GM21390 (cell line): ENCODE results near the gene NR1D1.

ENCODE experiments used
- ATAC-seq: cut with Tn5 transposase; IDR thresholded peaks from one replicate; pipeline ENCODE4 v1.9.1; 2021; ENCODE audit not compliant: unreplicated experiment

Gene NR1D1

GRCh38 chr17:40097931-40098845 lies 2.2 kb downstream of the NR1D1 start:
- no peak for ATAC-seq

GRCh38 chr17:40097087-40097486 lies 3.3 kb downstream of the NR1D1 start:
- ATAC-seq, result no peak

GRCh38 chr17:40095944-40096791 lies 4.2 kb downstream of the NR1D1 start:
- peak; percentile 45 for ATAC-seq

GRCh38 chr17:40095351-40095943 lies 4.9 kb downstream of the NR1D1 start:
- no peak for ATAC-seq

- no peak for ATAC-seq
These were observed 5.5 kb downstream of the NR1D1 start for GRCh38 chr17:40094874-40095273.

- ATAC-seq, result no peak
These were observed 6.7 kb downstream of the NR1D1 start for GRCh38 chr17:40093580-40094201.

- ATAC-seq, result no peak
These were observed 7.3 kb downstream of the NR1D1 start for GRCh38 chr17:40093005-40093579.

GRCh38 chr17:40092581-40092980 lies 7.8 kb downstream of the NR1D1 start:
- no peak for ATAC-seq

GRCh38 chr17:40091691-40092397 lies 8.5 kb downstream of the NR1D1 start:
- ATAC-seq, result no peak

- ATAC-seq, result no peak
These were observed 9.9 kb downstream of the NR1D1 start for GRCh38 chr17:40090237-40091119.

- ATAC-seq, result no peak
These were observed 11.1 kb downstream of the NR1D1 start for GRCh38 chr17:40089077-40089895.

- ATAC-seq, result no peak
These were observed 12.3 kb downstream of the NR1D1 start for GRCh38 chr17:40087903-40088718.

GRCh38 chr17:40087049-40087794 lies 13.2 kb downstream of the NR1D1 start:
- no peak for ATAC-seq

- no peak for ATAC-seq
These were observed 14.0 kb downstream of the NR1D1 start for GRCh38 chr17:40086150-40087044.

GRCh38 chr17:40084477-40084876 lies 15.9 kb downstream of the NR1D1 start:
- no peak for ATAC-seq

GRCh38 chr17:40079545-40079944 lies 20.8 kb downstream of the NR1D1 start:
- no peak for ATAC-seq
